HG02885 (cell line): ENCODE data around the gene HDAC11.
"Not testable (repeated sequence)": the region's sequence is repeated elsewhere in the genome, so short reads cannot be mapped to it uniquely, and the experiment has no call there.

ENCODE experiments used
- ATAC-seq: cut with Tn5 transposase; IDR thresholded peaks from one replicate; pipeline ENCODE4 v1.9.1; 2021; ENCODE audit warnings: mild to moderate bottlenecking; ENCODE audit not compliant: unreplicated experiment, poor library complexity

HDAC11 gene

DNA sequence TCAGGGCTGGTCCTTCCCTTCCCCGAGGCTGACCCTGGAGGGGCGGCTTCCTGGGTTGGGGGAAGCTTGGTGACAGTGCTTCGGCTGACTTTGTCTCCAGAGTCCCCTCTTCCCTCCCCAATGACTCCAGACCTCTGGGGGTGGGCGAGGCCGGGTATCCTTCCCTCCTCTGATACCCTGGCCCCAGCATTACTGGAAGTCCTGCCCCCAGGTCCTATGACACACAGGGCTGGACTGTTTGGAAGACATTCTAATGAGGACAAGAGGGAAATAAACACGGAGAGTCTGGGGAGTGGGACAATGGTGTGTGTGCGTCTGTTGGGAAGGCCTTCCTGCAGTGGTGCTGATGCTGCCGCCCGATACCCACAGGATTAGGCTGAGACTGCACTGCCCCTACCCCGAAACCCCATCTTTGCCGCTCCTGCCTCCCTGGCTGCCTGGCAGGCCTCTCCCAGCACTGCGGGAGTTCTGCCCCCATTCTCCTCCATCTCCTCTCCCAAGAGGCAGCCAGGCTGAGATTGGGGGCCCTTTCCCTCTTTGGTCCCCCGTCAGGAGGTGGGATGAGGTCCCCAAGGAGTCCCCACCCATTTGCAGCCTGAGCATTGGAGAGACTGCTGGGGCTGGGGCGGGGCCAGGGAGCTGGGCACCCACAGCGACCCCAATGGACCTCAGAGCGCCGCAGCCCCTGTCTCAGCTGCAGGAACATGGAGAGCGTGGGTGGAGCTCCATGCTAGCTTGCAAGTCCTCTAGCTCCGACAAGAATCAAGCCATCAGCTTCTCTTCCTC is 39.1 kb downstream of the HDAC11 start:
- no peak for ATAC-seq

DNA sequence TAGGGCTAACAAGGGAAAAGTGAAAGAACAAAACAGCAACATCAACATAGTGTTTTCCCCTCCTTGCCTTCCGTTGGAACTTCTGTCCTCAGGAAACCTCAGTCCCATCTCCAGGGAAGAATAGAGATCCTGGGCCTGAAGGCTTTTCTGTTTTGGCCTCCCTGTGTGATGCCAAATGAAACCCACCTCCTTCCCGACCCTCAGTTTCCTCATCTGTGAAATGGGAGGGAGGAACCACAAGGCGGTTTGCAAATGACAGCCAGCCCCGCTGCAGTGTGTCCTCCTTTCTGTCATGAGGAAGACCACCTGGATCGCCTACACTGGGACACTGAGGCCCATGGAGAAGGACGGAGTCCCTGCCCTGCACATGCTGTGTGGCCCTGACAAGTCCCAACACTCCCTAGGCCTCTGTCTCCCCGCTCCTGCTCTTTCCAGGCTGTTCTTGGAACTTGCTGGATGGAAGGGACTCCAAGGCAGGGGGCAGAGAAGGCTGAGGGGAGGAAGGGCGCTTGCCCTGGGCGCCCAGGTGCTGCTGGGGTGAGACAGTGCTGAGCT is 40.3 kb downstream of the HDAC11 start:
- ATAC-seq: no peak

DNA sequence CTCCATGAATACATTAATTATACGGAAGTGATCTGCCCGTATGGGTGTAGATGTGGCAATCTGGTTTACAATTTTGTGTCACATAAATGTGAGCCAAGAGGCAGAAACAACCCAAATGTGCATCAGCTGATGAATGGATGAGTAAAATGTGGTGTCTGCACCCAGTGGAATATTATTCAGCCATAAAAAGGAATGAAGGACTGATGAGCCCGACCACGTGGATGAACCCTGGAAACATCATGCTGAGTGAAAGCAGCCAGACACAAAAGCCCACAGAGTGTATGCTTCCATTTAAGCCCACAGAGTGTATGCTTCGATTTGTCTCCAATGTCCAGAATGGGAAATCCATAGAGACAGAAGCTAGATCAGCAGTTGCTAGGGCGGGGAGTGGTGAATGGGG is 41.2 kb downstream of the HDAC11 start:
- no peak for ATAC-seq

DNA sequence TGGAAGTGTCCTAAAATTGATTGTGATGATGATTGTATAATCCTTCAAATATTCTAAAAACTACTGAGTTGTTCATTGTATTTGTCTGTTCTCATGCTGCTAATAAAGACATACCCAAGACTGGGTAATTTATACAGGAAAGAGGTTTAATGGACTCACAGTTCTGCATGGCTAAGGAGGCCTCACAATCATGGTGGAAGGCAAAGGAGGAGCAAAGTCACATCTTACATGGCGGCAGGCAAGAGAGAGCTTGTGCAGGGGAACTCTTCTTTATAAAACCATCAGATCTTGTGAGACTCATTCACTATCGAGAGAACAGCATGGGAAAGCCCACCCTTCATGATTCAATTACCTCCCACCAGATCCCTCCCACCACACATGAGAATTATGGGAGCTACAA is 41.6 kb downstream of the HDAC11 start:
- not testable (repeated sequence) for ATAC-seq

DNA sequence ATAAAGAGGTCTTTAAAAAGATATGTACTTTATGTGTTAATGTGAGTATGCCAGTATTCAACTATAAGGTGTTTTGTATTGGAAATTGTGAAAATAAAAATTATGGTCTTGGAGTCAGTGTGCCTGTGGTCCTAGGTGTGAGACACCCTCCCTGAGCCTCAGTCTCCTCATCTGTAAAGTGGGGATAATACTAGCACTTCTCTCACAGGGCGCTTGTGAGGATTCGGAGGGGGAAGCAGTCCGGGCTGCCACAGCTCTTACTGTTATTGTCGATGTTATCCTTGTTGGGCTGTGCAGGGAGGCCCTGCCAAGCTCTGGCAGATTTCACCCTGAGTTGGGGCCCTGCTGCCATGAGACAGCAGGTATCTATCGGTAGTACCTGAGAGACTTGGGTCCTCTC is 42.1 kb downstream of the HDAC11 start:
- ATAC-seq: no peak

DNA sequence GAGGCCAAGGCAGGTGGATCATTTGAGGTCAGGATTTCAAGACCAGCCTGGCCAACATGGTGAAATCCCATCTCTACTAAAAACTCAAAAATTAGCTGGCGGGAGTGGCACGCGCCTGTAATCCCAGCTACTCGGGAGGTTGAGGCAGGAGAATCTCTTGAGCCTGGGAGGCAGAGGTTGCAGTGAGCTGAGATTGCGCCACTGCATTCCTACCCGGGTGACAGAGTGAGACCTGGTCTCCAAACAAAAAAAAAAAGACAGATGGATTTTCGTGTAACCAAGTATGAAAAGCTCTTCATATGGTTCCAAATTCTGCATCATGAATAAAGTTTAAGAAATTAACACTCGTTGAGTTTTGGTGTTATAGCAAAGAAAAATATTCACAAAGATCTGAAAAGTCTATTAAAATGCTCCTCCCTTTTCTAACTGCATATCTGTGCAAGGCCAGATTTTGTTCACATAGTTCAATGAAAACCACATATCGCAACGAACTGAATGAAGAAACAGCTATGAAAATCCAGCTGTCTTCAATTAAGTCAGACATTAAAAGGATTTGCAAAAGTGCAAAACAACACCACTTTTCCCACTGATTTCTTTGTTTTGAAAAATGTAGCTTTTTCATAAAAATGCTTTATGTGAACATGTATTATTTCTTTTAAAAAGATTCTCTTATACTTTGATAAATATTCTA is 45.0 kb downstream of the HDAC11 start:
- no peak for ATAC-seq

DNA sequence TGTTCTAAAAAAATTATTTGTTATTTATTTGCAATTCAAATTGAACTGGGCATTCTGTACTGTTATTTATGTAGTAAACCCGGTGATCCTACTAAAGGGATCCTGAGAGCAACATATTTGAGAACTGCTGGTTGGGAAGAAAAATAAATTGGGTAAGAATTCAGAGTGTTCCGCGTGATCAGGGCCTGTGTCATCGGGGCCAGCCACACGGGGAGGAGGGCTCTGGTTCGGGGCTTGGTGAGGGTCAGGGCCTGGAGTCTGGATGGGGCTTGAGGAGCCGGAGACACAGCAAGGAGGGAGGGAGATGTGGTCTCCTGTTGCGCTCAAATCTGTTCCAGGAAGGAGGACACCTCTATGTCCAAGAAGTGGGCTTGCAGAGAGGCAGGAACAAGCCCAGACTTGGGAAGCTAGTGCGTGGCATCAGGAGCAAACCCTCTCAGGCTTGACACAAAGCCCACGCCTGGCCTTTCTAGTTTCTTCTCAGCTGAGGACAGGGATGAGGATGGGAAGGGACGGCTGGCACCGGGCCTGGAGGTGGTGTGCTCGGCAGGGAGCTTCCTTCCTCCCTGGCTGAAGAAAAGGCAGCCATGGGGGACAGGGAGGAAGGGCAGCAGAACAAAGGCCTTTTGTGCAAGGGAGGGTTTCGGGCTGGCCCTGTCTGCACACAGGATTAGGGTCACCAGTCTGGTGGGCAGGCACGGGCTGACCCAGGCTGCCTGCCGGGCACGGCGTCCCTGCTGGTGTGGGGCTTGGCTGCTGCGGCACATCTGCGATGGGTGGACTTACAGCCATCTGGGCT is 45.9 kb downstream of the HDAC11 start:
- no peak for ATAC-seq

DNA sequence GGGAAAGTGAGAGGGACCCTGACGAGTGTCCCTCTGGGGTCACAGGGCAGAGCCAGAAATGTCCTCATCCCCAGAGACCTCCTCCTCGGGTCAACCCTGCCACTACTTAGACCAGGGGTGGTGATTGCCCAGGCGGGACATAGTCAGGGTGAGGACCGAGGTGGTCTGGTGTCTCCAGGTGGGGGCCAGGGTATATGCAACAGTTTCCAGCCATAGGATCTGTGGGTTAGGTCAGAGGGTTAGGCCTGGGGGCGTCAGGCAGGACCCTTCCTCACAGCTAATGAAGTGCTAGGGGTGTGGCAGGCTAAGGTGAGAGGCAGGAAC is 46.5 kb downstream of the HDAC11 start:
- no peak for ATAC-seq

DNA sequence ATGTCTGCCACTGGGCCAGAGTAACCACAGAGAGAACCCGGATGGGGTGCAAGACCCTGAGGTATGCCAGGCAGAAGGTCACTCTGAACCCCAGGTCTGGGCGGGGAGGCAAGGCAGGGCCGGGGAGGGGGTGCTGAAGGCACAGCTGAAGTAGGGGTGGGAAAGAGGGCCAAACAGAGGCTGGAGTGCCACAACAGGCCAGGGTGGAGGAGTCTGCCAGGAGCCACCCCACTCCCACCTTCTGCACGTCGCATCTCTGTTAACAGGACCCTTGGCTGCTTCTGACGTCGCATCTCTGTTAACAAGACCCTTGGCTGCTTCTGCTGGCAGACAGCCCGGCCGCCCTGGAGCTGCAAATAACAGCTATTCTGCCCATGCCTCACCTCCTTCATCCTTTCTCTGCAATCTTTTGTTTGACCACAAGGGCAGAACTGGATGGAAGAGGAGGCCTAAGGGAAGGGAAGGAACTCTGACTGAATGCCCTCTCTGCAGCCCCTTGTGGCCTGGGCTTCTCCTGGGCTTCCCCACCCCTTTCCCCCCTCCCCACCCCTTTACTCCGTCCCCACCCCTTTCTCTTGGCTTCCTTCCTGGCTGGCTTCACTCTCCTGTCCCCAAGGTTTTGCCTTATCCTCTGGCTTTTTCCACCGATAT is 48.2 kb downstream of the HDAC11 start:
- no peak for ATAC-seq

DNA sequence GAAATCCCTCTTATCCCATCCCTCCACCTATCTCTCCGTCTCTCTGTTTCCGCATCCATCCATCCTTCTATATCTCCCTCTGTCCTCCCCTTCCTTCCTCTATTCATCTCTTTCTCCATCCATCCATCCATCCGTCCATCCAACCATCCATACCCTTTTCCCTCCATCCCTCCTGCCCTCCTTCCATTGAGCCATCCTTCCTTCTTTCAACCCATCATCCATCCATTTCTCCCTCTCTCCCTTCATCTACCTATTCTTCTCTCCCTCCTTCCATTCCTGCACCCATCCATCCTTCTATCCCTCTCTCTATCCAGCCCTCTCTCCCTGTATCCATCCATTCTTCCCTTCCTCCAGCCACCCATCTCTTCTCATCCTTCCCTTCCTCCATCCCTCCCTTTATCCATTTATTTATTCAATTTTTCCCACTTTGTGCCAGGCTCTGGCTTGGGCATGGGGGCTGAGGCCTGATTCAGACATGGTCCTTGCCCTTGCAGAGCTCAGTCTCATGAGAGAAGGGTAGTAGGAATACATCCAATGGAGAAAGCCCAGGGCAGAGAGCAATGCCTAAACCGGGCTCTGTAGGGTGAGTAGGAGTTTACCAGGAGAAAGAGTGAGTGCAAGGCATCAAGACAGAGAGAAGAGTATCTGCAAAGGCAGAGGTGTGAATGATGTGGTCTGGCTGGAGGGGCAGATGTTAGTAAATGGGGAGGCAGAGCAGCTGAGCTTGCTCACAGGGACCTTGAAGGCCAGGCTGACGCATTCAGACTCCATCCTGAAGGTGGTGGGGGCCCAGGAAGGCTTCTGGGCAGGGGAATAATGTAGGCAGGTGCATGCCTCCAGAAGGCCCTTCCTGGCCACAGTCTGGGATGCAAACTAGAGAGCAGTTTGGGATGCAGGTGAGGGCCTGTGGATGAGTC is 49.3 kb downstream of the HDAC11 start:
- no peak for ATAC-seq

DNA sequence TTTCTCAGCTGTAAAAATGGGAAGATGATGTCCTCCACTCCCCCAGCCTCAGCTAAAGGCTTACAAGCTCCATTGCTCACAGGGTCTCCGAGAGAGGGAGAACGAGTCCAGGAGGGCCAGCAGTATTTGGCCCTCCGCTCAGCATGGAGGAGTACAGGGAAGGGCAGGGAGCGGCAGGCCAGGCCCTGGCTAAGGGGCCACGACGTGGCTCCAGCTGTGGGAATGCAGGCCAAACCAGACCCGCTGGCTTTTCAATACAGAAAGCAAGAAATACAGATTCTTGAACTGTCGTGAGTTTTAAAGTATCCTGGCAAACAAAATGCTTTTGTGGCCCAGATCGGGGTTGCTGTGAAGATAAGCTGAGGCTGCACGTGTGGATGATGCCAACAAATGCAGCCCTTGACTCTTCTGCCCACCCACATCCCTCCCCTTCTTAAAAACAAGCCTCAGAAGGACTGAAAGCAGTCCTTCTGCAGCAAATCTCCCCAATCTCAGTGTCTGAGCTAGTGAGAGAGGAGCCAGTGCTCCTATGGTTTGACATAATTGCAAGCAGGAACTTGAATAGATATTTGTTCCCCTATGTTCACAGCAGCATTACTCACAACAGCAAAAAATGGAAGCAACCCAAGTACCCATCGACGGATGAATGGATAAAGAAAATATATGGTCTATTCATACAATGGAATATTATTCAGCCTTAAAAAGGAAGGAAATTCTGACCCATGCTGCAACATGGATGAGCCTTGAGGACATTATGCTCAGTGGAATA is 50.3 kb downstream of the HDAC11 start:
- ATAC-seq: no peak

DNA sequence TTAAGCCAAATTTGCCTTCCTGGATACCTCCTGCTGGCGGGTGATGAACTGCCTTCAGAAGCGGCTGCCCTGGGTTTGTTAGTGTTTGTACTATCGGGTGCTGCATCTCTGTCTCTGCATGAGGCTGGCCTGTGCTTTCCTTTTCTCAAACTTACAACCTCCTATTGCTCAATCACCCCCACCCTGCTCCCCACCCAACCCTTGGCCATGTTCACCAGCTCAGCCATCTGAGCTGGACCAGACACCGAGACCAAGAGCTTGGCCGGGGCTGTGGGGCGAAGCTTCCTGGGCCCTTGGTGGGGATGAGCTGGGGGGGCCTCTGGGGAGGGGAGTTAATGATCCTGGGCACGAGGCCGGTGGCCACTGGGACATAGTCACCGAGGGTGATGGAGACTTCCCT is 52.0 kb downstream of the HDAC11 start:
- no peak for ATAC-seq

DNA sequence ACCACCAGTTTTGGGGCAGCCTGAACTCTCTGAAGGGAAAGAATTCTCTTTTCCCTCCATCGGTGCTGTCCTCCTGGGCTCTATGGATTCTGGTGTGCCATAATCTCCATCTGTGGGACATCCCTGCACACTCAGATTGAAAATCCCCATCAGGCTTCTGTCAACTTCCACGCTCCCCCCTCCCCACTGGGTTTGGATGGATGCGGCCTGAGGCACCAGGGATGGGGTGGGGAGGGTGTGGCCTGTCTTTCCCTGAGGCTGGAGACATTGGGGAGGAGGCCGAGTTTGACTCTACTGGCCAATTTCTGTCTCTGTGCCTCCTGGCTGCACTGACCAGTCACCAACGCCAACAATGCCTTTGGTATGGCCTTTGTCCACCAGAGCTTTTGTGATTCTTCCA is 52.5 kb downstream of the HDAC11 start:
- no peak for ATAC-seq

DNA sequence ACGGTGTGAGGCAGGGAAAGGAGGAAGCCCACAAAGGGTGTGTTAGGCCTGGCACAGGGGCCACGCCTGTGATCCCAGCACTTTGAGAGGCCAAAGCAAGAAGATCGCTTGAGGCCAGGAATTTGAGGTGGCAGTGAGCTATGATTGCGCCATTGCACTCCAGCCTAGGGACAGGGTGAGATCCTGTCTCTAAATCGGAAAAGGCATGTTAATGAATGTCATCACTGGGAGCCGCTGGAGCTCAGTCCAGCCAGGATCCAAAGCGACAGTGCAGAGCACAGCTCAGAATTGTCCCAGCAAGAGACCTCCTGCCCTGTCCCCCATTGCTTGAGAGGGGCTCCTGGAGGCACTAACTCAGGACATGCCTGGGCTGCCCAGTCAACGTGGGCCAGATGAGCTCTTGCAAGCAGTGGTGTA is 53.8 kb downstream of the HDAC11 start:
- no peak for ATAC-seq

DNA sequence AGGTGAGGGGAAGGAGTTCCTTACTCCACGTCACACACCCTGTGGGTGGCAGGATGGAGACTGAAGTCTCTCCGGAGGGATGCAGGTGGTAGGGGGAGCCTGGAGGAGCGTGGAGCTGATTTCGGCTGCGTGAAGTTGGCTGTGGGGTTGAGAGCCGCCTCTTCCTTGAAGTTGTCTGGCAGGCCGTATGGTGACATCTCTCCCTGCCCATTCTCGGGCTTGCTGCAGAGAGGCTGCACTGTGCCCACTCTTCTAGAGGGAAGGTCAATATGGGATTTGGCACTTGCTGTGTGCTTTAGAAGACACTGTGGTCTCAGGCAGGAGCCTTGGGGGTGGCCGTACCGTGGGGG is 55.4 kb downstream of the HDAC11 start:
- ATAC-seq: no peak

DNA sequence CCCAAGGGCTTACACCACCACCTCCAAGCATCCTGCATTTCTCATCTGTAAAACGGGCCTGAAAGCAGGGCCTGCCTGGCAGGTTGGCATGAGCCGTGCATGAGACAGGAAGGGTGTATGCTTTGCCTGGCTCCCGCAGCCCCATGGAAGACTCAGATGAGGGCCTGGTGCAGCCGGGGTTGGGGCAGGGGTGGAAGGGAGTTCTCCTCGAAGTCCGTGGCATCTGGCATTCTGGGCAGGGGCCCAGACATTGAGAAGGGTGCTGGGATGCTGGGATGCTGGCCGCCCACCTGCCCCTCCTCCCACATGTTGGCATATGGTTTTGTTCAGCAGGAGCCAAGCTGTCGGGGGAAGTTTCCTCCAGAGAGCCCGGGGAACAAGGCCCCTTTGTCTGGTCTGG is 55.8 kb downstream of the HDAC11 start:
- ATAC-seq: no peak

DNA sequence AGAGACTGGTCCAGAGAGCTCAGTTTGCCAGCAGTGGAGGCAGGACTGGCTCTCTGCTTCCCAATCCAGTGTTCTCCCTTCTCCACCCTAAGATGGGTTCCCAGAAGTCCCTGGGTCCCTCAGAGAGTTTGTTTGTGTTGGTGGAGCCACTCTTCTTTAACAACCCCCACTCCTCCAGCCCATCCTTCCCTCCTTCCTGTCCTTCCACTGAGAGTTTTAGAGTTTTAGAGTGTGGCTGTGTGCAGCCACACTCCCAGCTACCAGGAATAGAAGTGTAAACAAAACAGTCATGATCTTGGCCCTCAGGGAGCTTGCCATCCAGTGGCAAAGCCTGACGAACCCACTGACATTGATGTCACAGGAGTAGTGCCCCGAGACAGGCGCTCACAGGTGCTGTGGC is 56.3 kb downstream of the HDAC11 start:
- no peak for ATAC-seq

DNA sequence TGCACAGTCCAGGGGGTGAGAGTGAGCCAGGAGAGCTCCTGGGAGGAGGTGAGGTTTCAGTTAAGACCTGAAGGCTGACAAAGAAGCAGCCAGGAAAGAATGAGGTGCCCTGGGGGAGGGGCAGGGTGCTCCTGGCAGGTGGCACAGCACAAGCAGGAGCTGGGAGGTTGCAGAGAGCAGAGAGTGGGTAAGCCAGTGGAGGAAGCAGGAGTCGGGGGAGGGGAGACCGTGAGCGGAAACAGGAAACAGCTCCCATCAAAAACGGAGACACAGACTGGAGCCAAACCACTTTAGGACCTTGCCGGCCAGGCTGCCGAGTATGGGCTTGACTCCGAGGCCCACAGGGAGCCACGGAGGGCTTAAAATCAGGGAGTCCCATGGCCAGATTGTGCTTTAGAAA is 56.7 kb downstream of the HDAC11 start:
- no peak for ATAC-seq
